ENCODE results near the gene PI4KA.
"Not testable (repeated sequence)": the region's sequence is repeated elsewhere in the genome, so short reads cannot be mapped to it uniquely, and the experiment has no call there.

The PI4KA gene

DNA sequence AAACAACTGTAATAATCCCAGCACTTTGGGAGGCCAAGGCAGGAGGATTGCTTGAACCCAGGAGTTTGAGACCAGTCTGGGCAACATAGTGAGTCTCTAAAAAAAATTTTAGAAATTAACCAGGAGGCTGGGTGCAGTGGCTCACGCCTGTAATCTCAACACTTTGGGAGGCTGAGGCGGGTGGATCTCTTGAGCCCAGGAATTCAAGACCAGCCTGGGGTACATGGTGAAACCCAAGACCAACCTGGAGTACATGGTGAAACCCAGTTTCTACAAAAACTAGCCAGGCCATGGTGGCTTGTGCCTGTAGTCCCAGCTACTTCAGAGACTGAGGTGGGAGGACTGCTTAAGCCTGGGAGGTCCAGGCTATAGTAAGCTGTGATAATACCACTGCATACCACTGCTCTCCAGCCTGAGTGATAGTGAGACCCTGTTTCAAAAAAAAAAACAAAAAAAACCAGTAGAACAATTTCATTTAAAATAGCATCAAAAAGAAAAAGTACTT, 11.2 kb downstream of the PI4KA start:
- no peak for DNase-seq (ENCODE audit: low read depth in 2 of 2)

GRCh38 chr22:20844055-20845037, 14.3 kb downstream of the PI4KA start:
- DNase-seq (ENCODE audit: low read depth in 2 of 2), result no peak

GRCh38 chr22:20843501-20843900, 15.1 kb downstream of the PI4KA start:
- DNase-seq (ENCODE audit: low read depth in 2 of 2), result no peak

DNA sequence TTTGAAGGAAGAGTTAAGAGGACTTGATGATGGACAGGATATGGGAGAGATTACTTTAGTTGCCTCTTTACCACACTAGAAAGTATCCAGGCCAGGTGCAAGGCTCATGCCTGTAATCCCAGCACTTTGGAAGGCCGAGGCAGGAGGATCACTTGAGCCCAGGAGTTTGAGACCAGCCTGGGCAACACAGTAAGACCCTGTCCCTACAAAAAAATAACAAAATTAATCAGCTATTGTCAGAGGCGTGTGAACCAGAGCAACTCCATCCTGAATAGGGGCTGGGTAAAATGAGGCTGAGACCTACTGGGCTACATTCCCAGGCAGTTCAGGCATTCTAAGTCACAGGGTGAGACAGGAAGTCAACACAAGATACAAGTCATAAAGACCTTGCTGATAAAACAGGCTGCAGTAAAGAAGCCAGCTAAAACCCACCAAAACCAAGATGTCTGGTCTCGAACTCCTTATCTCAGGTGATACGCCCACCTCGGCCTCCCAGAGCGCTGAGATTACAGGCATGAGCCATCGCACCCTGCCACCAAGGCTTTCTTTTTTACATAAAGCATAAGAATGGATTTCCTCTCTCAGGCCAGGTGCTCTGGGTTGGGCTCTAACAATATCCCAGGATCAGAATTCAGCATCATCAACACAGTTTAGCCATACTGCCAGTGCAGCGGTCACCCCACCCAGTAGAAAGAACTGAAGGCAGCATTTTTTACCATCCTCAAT, 17.8 kb downstream of the PI4KA start:
- DNase-seq (ENCODE audit: low read depth in 2 of 2), result no peak

DNA sequence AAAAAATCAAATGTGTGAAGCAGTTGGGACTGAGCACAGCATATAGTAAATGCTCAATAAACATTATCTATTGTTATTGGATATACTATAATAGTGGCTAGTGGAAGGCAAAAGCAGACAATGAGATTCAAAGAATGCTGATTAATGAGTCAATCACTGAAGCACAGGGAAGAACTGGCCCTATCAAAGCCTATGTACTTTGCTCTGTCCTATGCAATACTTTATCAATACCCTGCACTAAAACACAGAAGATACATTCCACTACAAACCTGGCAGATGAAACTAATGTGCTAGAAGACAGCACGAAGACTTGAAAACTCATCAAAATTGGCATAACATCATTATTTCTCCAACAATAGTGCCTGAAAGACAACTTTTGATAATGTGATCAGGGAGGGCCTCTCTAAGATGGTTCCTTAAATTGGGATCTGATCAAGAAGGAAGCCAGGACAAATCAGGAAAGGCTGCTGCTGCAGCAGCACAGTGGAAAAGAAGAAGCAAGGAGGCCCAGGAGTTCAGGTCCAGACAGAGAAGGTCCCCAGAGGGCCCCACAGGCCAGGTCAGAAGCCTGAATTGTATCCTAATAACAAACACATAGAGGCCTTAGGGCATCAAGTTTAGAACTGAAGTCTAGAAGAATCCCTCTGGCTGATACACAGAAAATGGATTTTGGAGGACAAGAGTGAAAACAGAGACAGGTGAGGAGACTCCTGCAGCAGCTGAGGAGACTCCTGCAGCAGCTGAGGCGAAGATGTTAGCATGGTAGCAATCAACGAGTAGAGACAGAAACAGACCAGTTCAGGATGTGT, 18.6 kb downstream of the PI4KA start:
- no peak for DNase-seq (ENCODE audit: low read depth in 2 of 2)

DNA sequence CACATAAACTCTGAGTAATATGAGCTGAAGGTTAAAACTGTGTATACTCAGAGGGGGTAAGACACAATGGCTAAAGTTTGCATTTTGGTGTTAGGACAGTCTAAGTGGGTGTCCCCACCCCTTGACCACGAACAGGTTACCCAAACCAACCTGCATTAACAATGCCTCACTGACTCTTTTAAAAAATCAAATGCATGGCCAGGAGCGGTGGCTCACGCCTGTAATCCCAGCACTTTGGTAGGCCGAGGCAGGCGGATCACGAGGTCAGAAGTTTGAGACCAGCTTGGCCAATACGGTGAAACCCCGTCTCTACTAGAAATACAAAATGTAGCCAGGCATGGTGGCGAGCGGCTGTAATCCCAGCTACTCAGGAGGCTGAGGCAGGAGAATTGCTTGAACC, 19.3 kb downstream of the PI4KA start:
- not testable (repeated sequence) for DNase-seq (ENCODE audit: low read depth in 2 of 2)

DNA sequence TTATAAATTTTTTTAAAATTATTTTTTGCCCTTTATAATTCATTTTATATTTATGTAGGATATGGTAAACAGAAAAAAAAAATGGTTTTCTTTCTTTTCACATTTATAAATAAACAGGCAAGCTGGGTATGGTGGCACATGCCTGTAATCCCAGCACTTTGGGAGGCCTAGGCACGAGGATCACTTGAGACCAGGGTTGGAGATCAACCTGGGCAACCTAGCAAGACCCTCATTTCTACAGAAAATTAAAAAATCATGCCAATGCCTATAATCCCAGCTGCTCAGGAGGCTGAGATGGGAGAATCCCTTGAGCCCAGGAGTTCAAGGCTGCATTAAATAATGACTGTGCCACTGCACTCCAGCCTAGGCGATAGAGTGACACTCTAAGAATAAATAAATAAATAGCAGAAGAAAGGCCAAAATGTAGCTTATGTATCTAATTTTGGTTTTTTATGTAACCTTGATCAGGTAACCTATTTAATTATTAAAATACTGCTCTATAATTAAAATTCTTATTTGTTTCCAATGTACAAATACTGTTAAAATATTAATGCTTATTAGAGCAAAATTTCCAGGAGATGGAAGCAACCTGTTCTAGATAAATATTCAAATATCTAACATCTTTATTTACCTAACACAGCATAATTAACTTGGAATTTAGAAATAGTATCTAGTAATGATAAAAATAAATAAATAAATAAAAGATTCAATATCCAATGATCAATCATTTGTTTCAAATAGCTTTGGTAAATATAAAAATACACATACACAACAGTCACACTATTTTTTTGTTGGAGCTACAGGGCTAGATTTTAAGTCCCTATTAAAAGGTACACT, 21.4 kb downstream of the PI4KA start:
- no peak for DNase-seq (ENCODE audit: low read depth in 2 of 2)

- no peak for DNase-seq (ENCODE audit: low read depth in 2 of 2)
Observed at GRCh38 chr22:20834725-20835124, 23.9 kb downstream of the PI4KA start.

- DNase-seq (ENCODE audit: low read depth in 2 of 2), result no peak
Observed at GRCh38 chr22:20834206-20834605, 24.4 kb downstream of the PI4KA start.

GRCh38 chr22:20833225-20833665, 25.4 kb downstream of the PI4KA start:
- no peak for DNase-seq (ENCODE audit: low read depth in 2 of 2)

DNA sequence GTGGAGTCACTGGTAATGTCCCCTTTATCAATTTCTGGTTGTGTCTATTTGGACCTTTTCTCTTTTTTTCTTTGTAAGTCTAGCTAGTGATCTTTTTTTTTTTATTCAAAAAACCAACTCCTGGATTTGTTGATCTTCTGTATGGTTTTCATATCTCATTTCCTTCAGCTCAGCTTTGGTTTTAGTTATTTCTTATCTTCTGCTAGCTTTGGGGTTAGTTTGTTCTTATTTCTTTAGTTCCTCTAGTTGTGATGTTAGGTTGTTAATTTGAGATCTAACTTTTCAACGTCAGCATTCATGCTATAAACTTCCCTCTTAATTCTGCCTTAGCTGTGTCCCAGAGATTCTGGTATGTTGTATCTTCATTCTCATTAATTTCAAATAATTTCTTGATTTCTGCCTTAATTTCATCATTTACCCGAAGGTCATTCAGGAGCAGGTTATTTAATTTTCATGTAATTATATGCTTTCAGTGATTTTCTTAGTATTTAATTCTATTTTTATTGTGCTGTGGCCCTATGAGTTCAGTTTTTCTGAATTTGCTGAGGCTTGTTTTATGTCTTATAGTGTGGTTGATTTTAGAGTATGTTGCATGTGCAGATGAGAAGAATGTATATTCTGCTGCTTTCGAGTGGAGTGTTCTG, 29.0 kb downstream of the PI4KA start:
- DNase-seq (ENCODE audit: low read depth in 2 of 2), result no peak

GRCh38 chr22:20826373-20827152, 32.0 kb downstream of the PI4KA start:
- DNase-seq (ENCODE audit: low read depth in 2 of 2), result not testable (repeated sequence)

- DNase-seq (ENCODE audit: low read depth in 2 of 2), result no peak
Observed at GRCh38 chr22:20825624-20826023, 33.0 kb downstream of the PI4KA start.

- not testable (repeated sequence) for DNase-seq (ENCODE audit: low read depth in 2 of 2)
Observed at GRCh38 chr22:20825216-20825615, 33.4 kb downstream of the PI4KA start.

GRCh38 chr22:20823264-20823663, 35.3 kb downstream of the PI4KA start:
- DNase-seq (ENCODE audit: low read depth in 2 of 2), result no peak

DNA sequence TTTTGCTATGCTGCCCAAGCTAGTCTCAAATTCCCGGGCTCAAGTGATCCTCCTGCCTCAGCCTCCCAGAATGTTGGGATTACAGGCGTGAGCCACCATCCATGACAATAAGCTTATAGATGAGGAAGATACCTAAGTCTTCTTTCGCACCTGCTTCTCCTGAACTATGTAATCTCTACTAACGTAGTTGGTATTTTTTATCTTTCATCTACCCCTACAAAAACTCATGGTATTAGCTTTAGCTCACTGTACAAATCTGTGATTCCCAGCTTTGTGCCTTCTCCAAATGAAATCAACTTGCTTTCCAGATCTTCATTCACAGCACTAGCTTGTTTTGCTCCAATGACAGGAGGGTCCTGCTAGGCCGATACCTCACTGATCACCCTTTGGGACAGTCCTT, 36.4 kb downstream of the PI4KA start:
- no peak for DNase-seq (ENCODE audit: low read depth in 2 of 2)

- not testable (repeated sequence) for DNase-seq (ENCODE audit: low read depth in 2 of 2)
Observed at GRCh38 chr22:20821717-20822239, 36.8 kb downstream of the PI4KA start.

DNA sequence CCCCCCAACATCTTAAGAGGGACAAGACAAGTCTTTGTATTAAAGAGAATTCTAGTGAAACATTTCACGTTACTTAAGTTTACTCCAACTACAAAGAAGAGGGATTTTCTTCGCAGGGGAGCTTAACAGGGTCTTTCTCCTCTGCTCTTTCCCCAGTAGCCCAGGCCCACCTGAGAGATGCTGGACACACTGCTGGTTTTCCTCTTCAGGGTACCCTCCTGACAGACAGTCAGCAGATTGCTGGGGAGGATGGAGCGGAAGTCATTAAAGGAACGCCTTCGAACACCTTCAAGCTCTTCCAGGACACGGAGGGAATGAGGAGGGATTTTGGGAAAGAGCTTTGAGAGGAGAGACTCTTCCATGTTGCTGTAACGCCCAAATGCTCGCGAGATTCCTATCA, 39.1 kb downstream of the PI4KA start:
- no peak for DNase-seq (ENCODE audit: low read depth in 2 of 2)

- DNase-seq (ENCODE audit: low read depth in 2 of 2), result no peak
Observed at GRCh38 chr22:20818471-20818870, 40.1 kb downstream of the PI4KA start.
